Measurements from ENCODE around the gene ZNF396. TPM values are rescaled to one million over a fixed set of nuclear protein-coding genes. Genes with fewer than 3 reads are reported as not detected.

Gene ZNF396
- total and polyA plus RNA-seq, 2 experiments from 2014 or later = 0.31 to 0.36 TPM

DNA sequence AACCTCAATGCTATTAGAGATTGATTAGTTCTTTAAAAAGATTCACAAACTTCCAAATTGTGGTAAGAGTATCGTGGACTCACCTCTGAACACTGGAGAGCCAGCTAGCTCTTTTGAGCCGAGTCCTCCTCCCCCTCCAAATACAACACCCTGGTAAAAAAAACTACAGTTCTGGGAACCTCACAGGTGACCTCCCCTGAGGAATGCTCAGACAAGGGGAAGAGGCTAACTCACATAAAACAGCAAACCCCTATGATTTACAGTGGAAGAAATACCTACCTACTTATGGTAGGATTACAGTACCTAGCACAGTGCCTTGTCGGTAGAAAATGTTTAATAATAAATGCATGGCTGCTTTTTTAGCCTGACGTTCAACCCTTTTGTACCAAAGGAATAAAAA lies 41.3 kb downstream of the ZNF396 start:
- TF ChIP-seq STAT1 (IDR thresholded peaks at IDR 0.05; ENCODE audit: unreplicated experiment) = no peak
- TF ChIP-seq ZNF114 (CRISPR knock-in tag; IDR thresholded peaks at IDR 0.05) = no peak
- no peak for TF ChIP-seq ZNF331 (CRISPR knock-in tag; IDR thresholded peaks at IDR 0.05; ENCODE audit: low read depth)
- TF ChIP-seq, protein P1, sequence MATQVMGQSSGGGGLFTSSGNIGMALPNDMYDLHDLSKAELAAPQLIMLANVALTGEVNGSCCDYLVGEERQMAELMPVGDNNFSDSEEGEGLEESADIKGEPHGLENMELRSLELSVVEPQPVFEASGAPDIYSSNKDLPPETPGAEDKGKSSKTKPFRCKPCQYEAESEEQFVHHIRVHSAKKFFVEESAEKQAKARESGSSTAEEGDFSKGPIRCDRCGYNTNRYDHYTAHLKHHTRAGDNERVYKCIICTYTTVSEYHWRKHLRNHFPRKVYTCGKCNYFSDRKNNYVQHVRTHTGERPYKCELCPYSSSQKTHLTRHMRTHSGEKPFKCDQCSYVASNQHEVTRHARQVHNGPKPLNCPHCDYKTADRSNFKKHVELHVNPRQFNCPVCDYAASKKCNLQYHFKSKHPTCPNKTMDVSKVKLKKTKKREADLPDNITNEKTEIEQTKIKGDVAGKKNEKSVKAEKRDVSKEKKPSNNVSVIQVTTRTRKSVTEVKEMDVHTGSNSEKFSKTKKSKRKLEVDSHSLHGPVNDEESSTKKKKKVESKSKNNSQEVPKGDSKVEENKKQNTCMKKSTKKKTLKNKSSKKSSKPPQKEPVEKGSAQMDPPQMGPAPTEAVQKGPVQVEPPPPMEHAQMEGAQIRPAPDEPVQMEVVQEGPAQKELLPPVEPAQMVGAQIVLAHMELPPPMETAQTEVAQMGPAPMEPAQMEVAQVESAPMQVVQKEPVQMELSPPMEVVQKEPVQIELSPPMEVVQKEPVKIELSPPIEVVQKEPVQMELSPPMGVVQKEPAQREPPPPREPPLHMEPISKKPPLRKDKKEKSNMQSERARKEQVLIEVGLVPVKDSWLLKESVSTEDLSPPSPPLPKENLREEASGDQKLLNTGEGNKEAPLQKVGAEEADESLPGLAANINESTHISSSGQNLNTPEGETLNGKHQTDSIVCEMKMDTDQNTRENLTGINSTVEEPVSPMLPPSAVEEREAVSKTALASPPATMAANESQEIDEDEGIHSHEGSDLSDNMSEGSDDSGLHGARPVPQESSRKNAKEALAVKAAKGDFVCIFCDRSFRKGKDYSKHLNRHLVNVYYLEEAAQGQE (IDR thresholded peaks at IDR 0.05; ENCODE audit: unreplicated experiment) = no peak
- no peak for TF ChIP-seq EZH2 (IDR thresholded peaks at IDR 0.05; ENCODE audit: low read depth, unreplicated experiment)
- no peak for TF ChIP-seq JUNB (IDR thresholded peaks at IDR 0.05; ENCODE audit: unreplicated experiment)
- Mint-ChIP-seq H3K27me3 (ENCODE audit: insufficient read depth, low read depth, poor library complexity) (peaks cover 5% of the 10 kb centered on the region), H3K4me1 (no peaks in the 10 kb centered on the region), H3K9me3 (no peaks in the 10 kb centered on the region), H3K36me3 (ENCODE audit: low read depth) (peaks cover 81% of the 10 kb centered on the region), H3K27ac (no peak overlapping the region), H3K4me3 (no peak overlapping the region)
- Histone ChIP-seq H3K4me2 (no peak overlapping the region), H3K79me2 (replicated peaks; ENCODE audit: insufficient read depth) (peaks cover 34% of the 10 kb centered on the region), H3K4me3 (no peak overlapping the region), H3K27me3 (ENCODE audit: insufficient read depth) (no peaks in the 10 kb centered on the region), H3F3A (replicated peaks; ENCODE audit: low read depth) (no peaks in the 10 kb centered on the region), H3K4me1 (ENCODE audit: insufficient read depth) (no peaks in the 10 kb centered on the region), H3K36me3 (ENCODE audit: insufficient read depth) (peaks cover 47% of the 10 kb centered on the region), H4K20me1 (replicated peaks; ENCODE audit: insufficient read depth) (peaks cover 12% of the 10 kb centered on the region), H3K9me2 (ENCODE audit: insufficient read depth) (no peaks in the 10 kb centered on the region), H3K27ac (ENCODE audit: low read depth) (no peak overlapping the region), H2AFZ (no peak overlapping the region)
- no peak for ATAC-seq
- no peak for DNase-seq (ENCODE audit: low spot score)

DNA sequence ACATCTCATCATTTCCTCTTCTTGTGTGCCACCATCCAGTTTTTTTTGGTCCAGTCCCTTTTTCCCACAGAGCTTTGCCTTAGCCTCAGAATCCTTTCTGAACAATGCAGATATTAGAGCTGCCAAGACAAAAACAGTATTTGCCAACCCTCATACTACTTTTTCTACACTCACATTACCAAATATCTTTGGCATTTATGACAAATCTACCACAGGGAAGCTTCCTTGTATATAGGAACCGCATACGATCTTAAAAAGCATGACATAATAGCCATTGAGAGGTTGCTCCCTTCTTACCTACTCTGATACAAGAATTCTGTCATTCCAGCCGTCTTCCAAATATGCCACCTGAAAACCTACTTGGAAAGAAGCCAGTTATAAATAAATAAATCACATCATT lies 42.3 kb downstream of the ZNF396 start:
- no peak for ATAC-seq
- H3K27ac ChIP-seq (ENCODE audit: low read depth) = no peak overlapping the region
- H3K4me3 ChIP-seq = no peak overlapping the region
- Mint-ChIP-seq H3K36me3 (ENCODE audit: low read depth) (peaks cover 73% of the 10 kb centered on the region), H3K27me3 (ENCODE audit: insufficient read depth, low read depth, poor library complexity) (peaks cover 3% of the 10 kb centered on the region), H3K9me3 (no peaks in the 10 kb centered on the region), H3K27ac (no peak overlapping the region), H3K4me1 (no peaks in the 10 kb centered on the region), H3K4me3 (no peak overlapping the region)
- H3F3A ChIP-seq (replicated peaks; ENCODE audit: low read depth) = no peaks in the 10 kb centered on the region
- TF ChIP-seq EZH2 (IDR thresholded peaks at IDR 0.05; ENCODE audit: low read depth, unreplicated experiment) (no peak), EZH2phosphoT487 (IDR thresholded peaks at IDR 0.05; ENCODE audit: unreplicated experiment) (no peak), POLR2AphosphoS5 (IDR thresholded peaks at IDR 0.05; ENCODE audit: low read depth) (no peak), CREB1 (CRISPR knock-in tag; IDR thresholded peaks at IDR 0.05; ENCODE audit: low read depth) (no peak)
- TF ChIP-seq, protein P2, sequence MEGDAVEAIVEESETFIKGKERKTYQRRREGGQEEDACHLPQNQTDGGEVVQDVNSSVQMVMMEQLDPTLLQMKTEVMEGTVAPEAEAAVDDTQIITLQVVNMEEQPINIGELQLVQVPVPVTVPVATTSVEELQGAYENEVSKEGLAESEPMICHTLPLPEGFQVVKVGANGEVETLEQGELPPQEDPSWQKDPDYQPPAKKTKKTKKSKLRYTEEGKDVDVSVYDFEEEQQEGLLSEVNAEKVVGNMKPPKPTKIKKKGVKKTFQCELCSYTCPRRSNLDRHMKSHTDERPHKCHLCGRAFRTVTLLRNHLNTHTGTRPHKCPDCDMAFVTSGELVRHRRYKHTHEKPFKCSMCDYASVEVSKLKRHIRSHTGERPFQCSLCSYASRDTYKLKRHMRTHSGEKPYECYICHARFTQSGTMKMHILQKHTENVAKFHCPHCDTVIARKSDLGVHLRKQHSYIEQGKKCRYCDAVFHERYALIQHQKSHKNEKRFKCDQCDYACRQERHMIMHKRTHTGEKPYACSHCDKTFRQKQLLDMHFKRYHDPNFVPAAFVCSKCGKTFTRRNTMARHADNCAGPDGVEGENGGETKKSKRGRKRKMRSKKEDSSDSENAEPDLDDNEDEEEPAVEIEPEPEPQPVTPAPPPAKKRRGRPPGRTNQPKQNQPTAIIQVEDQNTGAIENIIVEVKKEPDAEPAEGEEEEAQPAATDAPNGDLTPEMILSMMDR (conservative IDR thresholded peaks at IDR 0.05; ENCODE audit: low read depth in 2 of 2) = no peak
- TF ChIP-seq, protein P3, sequence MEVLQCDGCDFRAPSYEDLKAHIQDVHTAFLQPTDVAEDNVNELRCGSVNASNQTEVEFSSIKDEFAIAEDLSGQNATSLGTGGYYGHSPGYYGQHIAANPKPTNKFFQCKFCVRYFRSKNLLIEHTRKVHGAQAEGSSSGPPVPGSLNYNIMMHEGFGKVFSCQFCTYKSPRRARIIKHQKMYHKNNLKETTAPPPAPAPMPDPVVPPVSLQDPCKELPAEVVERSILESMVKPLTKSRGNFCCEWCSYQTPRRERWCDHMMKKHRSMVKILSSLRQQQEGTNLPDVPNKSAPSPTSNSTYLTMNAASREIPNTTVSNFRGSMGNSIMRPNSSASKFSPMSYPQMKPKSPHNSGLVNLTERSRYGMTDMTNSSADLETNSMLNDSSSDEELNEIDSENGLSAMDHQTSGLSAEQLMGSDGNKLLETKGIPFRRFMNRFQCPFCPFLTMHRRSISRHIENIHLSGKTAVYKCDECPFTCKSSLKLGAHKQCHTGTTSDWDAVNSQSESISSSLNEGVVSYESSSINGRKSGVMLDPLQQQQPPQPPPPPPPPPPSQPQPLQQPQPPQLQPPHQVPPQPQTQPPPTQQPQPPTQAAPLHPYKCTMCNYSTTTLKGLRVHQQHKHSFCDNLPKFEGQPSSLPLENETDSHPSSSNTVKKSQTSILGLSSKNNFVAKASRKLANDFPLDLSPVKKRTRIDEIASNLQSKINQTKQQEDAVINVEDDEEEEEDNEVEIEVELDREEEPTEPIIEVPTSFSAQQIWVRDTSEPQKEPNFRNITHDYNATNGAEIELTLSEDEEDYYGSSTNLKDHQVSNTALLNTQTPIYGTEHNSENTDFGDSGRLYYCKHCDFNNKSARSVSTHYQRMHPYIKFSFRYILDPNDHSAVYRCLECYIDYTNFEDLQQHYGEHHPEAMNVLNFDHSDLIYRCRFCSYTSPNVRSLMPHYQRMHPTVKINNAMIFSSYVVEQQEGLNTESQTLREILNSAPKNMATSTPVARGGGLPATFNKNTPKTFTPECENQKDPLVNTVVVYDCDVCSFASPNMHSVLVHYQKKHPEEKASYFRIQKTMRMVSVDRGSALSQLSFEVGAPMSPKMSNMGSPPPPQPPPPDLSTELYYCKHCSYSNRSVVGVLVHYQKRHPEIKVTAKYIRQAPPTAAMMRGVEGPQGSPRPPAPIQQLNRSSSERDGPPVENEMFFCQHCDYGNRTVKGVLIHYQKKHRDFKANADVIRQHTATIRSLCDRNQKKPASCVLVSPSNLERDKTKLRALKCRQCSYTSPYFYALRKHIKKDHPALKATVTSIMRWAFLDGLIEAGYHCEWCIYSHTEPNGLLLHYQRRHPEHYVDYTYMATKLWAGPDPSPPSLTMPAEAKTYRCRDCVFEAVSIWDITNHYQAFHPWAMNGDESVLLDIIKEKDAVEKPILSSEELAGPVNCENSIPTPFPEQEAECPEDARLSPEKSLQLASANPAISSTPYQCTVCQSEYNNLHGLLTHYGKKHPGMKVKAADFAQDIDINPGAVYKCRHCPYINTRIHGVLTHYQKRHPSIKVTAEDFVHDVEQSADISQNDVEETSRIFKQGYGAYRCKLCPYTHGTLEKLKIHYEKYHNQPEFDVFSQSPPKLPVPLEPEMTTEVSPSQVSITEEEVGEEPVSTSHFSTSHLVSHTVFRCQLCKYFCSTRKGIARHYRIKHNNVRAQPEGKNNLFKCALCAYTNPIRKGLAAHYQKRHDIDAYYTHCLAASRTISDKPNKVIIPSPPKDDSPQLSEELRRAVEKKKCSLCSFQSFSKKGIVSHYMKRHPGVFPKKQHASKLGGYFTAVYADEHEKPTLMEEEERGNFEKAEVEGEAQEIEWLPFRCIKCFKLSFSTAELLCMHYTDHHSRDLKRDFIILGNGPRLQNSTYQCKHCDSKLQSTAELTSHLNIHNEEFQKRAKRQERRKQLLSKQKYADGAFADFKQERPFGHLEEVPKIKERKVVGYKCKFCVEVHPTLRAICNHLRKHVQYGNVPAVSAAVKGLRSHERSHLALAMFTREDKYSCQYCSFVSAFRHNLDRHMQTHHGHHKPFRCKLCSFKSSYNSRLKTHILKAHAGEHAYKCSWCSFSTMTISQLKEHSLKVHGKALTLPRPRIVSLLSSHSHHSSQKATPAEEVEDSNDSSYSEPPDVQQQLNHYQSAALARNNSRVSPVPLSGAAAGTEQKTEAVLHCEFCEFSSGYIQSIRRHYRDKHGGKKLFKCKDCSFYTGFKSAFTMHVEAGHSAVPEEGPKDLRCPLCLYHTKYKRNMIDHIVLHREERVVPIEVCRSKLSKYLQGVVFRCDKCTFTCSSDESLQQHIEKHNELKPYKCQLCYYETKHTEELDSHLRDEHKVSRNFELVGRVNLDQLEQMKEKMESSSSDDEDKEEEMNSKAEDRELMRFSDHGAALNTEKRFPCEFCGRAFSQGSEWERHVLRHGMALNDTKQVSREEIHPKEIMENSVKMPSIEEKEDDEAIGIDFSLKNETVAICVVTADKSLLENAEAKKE (CRISPR knock-in tag; IDR thresholded peaks at IDR 0.05) = no peak
- no peaks in the 10 kb centered on the region for H3K27me3 ChIP-seq (ENCODE audit: insufficient read depth)
- H3K4me2 ChIP-seq = no peak overlapping the region
- no peak for DNase-seq (ENCODE audit: low spot score)
- H3K9me2 ChIP-seq (ENCODE audit: insufficient read depth) = no peaks in the 10 kb centered on the region
- H3K79me2 ChIP-seq (replicated peaks; ENCODE audit: insufficient read depth) = peaks cover 24% of the 10 kb centered on the region
- H3K36me3 ChIP-seq (ENCODE audit: insufficient read depth) = peaks cover 39% of the 10 kb centered on the region
- H4K20me1 ChIP-seq (replicated peaks; ENCODE audit: insufficient read depth) = peaks cover 4% of the 10 kb centered on the region; the same call in 1 of the 2 replicates
- H2AFZ ChIP-seq = no peak overlapping the region
- no peaks in the 10 kb centered on the region for H3K4me1 ChIP-seq (ENCODE audit: insufficient read depth)

Data from GM23338 (cell line).